Skeletal muscle tissue (tissue), 4 donors: Measurements from ENCODE around the gene TMEM229B. TPM values are rescaled to one million over a fixed set of nuclear protein-coding genes. Genes with fewer than 3 reads are reported as not detected.

Experiments used
- H3K27ac ChIP-seq: one replicate; pipeline ENCODE4 v1.7.0; 2013; ENCODE audit warnings: mild to moderate bottlenecking, low read depth, low read length, inconsistent platforms
- H3K27me3 ChIP-seq, 3 donors: one replicate each; pipeline ENCODE4 v1.7.0; 2013; ENCODE audit warnings: low read length in 3 of 3; ENCODE audit not compliant: control insufficient read depth in 3 of 3, insufficient read depth in 3 of 3
- H3K36me3 ChIP-seq, 3 donors: one replicate each; pipeline ENCODE4 v1.7.0; 2013; ENCODE audit warnings: low read length in 3 of 3; ENCODE audit not compliant: control insufficient read depth in 3 of 3, insufficient read depth in 3 of 3
- H3K4me1 ChIP-seq, 3 donors: one replicate each; pipeline ENCODE4 v1.7.0; 2013; ENCODE audit warnings: low read length in 3 of 3, mild to moderate bottlenecking in 3 of 3; ENCODE audit not compliant: control insufficient read depth in 3 of 3, insufficient read depth in 3 of 3
- H3K4me3 ChIP-seq, 3 donors: one replicate each; pipeline ENCODE4 v1.7.0; 2013; ENCODE audit warnings: low read length in 3 of 3
- H3K9ac ChIP-seq, 3 donors: one replicate each; pipeline ENCODE4 v1.7.0; 2013; ENCODE audit warnings: low read length in 3 of 3, mild to moderate bottlenecking in 3 of 3, moderate library complexity in 2 of 3, low read depth in 1 of 3
- H3K9me3 ChIP-seq, 3 donors: one replicate each; pipeline ENCODE4 v1.7.0; 2013; ENCODE audit warnings: low read length in 3 of 3; ENCODE audit not compliant: control insufficient read depth in 3 of 3
- total RNA-seq: library from RNA; depleted of rRNA; stranded (reverse); fragments of >200 nt; gene quantifications from one replicate; pipeline ENCODE4 v1.2.3, GENCODE V29; 2014
- donor health status: Osteomylitis.

The TMEM229B gene
- total RNA-seq, 1 donor from 2014 or later, result 0.52 TPM

- peaks cover 0 to 4% (median 0%) of the 10 kb centered on the region in 3 donors for H3K4me1 ChIP-seq
- peaks cover 5 to 11% (median 6%) of the 10 kb centered on the region in 3 donors for H3K27me3 ChIP-seq
These were observed 38.3 kb upstream of the TMEM229B start for GRCh38 chr14:67526676-67527459.

DNA sequence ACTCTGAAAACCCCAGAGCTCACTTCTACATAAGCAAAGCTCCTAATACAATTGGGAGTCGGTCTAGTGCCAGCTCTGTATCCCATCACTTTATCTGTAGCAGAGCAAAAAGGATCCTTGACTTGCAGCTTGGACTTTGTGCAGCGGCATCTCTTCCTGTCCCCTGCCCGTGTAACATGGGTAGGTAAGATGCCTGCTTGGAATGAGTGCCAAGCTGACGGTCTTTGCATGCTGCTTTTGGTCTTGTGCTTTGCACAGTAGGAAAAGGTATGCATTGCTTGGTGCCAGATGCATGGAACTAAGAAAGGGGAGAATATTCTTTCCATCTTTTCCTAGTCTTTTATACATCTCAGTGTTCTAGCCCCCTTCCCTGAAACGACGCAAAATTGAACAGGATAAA, 37.7 kb upstream of the TMEM229B start:
- Histone ChIP-seq H3K36me3 (no peaks in the 10 kb centered on the region), H3K9ac (no peak overlapping the region), H3K9me3 (no peaks in the 10 kb centered on the region), H3K4me1 (peaks cover 0 to 4% (median 0%) of the 10 kb centered on the region in 3 donors), H3K27me3 (peaks cover 5 to 11% (median 6%) of the 10 kb centered on the region in 3 donors), H3K27ac (no peak overlapping the region), H3K4me3 (no peak overlapping the region)

More at GRCh38 chr14:67526676-67527459, 38.3 kb upstream of the TMEM229B start:
- Histone ChIP-seq H3K9ac (no peak overlapping the region), H3K4me3 (no peak overlapping the region), H3K27ac (no peak overlapping the region), H3K36me3 (no peaks in the 10 kb centered on the region), H3K9me3 (no peaks in the 10 kb centered on the region)

- H3K27ac ChIP-seq, result no peak overlapping the region
- H3K36me3 ChIP-seq, result no peaks in the 10 kb centered on the region
- H3K9me3 ChIP-seq, result no peaks in the 10 kb centered on the region
- peaks cover 5 to 11% (median 9%) of the 10 kb centered on the region in 3 donors for H3K27me3 ChIP-seq
- no peak overlapping the region for H3K9ac ChIP-seq
- peaks cover 0 to 4% (median 0%) of the 10 kb centered on the region in 3 donors for H3K4me1 ChIP-seq
- H3K4me3 ChIP-seq, result no peak overlapping the region
These were observed 36.9 kb upstream of the TMEM229B start for GRCh38 chr14:67525389-67525788.

DNA sequence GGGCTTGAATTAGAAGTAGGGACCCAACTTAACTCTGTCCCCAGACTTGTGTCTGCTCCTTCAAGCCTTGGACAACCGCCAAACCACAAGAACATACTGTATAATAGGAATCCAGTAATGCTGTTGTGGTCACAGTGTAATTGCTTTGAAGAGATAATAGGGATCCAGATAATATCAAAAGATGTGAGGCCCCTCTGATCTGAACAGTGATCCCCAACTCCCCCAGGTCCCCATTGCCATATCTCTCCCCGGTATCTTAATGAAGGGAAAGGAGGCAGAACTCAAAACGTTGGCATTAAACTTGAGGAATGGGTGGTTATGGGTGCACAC, 36.1 kb upstream of the TMEM229B start:
- Histone ChIP-seq H3K9ac (no peak overlapping the region), H3K27me3 (peaks cover 5 to 11% (median 9%) of the 10 kb centered on the region in 3 donors), H3K9me3 (no peaks in the 10 kb centered on the region), H3K4me1 (peaks cover 0 to 4% (median 0%) of the 10 kb centered on the region in 3 donors), H3K4me3 (no peak overlapping the region), H3K36me3 (no peaks in the 10 kb centered on the region), H3K27ac (no peak overlapping the region)

DNA sequence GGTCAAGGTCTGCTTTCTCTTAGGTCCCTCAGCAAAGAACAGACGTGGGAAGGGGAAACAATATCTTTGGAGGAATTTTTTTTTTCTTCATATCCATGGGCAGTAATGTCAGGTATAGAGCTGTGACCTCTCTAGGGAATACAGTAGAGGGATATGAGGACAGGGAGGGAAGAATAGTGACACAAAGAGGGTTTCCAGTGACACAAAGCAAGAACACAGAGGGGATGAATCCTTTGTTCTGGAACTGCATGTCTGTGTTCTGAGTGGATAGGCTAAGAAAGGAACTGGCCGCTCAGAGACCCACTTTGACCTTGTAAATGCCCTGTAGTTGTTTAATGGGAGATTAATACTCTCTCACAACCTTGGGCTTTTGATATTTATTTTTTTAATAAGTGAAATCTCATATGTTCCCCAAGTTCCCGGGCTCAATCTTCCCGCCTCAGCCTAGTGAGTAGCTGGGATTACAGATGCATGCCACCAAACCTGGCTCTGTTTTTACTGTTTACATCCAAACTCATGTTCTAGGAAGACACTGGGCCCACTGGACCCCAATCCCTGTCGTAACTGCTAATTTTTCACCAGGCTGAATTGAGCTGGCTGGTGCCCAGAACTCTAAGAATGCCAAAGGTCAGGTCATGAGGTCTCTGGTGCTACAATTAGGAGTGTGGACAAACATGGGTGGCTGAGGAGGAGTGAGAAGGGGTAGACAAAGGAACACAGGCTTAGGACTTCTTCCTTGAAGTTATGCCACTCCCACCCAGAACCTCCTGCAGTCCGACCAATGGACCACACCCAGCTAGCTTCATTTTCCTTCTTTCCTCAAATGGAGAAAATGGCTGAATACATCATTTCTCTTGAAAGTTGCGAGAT, 35.5 kb upstream of the TMEM229B start:
- H3K4me1 ChIP-seq, result peaks cover 0 to 4% (median 0%) of the 10 kb centered on the region in 3 donors
- H3K4me3 ChIP-seq, result no peak overlapping the region
- H3K9me3 ChIP-seq, result no peaks in the 10 kb centered on the region
- no peak overlapping the region for H3K27ac ChIP-seq
- H3K9ac ChIP-seq, result no peak overlapping the region
- H3K36me3 ChIP-seq, result no peaks in the 10 kb centered on the region
- peaks cover 5 to 11% (median 9%) of the 10 kb centered on the region in 3 donors for H3K27me3 ChIP-seq

DNA sequence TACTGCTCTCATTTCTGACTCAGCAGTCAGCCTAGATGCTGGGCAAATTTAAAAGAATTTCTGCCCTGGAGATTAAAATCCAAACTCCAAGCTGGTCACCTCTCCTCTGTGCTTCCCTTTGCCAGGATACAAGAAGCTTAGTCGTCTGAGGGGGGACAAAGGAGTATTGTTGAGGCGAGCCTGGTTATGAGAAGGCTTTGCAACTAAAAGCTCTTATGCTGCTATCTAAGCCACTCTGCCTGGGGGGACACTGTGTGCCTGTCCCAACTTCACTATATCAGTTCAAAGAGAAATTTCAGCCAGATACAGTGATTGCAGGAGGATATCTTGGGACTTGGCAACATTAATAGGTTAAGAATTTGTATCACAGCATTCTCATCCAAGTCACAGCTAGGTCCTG, 33.7 kb upstream of the TMEM229B start:
- Histone ChIP-seq H3K9me3 (no peaks in the 10 kb centered on the region), H3K9ac (no peak overlapping the region), H3K4me1 (peaks cover 0 to 4% (median 0%) of the 10 kb centered on the region in 3 donors), H3K4me3 (no peak overlapping the region), H3K27ac (no peak overlapping the region), H3K36me3 (no peaks in the 10 kb centered on the region), H3K27me3 (peaks cover 9 to 12% (median 11%) of the 10 kb centered on the region in 3 donors)

GRCh38 chr14:67520482-67520881, 32.0 kb upstream of the TMEM229B start:
- H3K4me3 ChIP-seq, result no peak overlapping the region
- no peak overlapping the region for H3K9ac ChIP-seq
- H3K27me3 ChIP-seq, result peaks cover 9 to 12% (median 11%) of the 10 kb centered on the region in 3 donors
- H3K36me3 ChIP-seq, result no peaks in the 10 kb centered on the region
- peaks cover 2 to 6% (median 5%) of the 10 kb centered on the region in 3 donors for H3K4me1 ChIP-seq
- H3K9me3 ChIP-seq, result no peaks in the 10 kb centered on the region
- H3K27ac ChIP-seq, result no peak overlapping the region

GRCh38 chr14:67519406-67519805, 30.9 kb upstream of the TMEM229B start:
- no peak overlapping the region for H3K9ac ChIP-seq
- H3K4me1 ChIP-seq, result peaks cover 6 to 10% (median 10%) of the 10 kb centered on the region in 3 donors
- no peak overlapping the region for H3K4me3 ChIP-seq
- peaks cover 9 to 12% (median 11%) of the 10 kb centered on the region in 3 donors for H3K27me3 ChIP-seq
- H3K36me3 ChIP-seq, result no peaks in the 10 kb centered on the region
- no peaks in the 10 kb centered on the region for H3K9me3 ChIP-seq
- no peak overlapping the region for H3K27ac ChIP-seq

- peaks cover 11 to 14% (median 14%) of the 10 kb centered on the region in 3 donors for H3K4me1 ChIP-seq
- H3K9me3 ChIP-seq, result no peaks in the 10 kb centered on the region
- no peak overlapping the region for H3K4me3 ChIP-seq
- H3K36me3 ChIP-seq, result no peaks in the 10 kb centered on the region
- H3K27ac ChIP-seq, result no peak overlapping the region
- H3K27me3 ChIP-seq, result peaks cover under 1 to 7% (median 3%) of the 10 kb centered on the region in 3 donors
- H3K9ac ChIP-seq, result peak overlapping the region in 1 of 3 donors; percentile 41
These were observed 28.6 kb upstream of the TMEM229B start for GRCh38 chr14:67517083-67517482.
